GM19240 (cell line): Measurements from ENCODE around the gene KRT17.
"Not testable (repeated sequence)": the region's sequence is repeated elsewhere in the genome, so short reads cannot be mapped to it uniquely, and the experiment has no call there.

Experiments
- DNase-seq: peaks from one replicate; pipeline ENCODE4 v3.0.0; 2011; ENCODE audit warnings: low spot score; ENCODE audit not compliant: insufficient read length

KRT17 gene

GRCh38 chr17:41635121-41636097, 11.0 kb upstream of the KRT17 start:
- DNase-seq = no peak

DNA sequence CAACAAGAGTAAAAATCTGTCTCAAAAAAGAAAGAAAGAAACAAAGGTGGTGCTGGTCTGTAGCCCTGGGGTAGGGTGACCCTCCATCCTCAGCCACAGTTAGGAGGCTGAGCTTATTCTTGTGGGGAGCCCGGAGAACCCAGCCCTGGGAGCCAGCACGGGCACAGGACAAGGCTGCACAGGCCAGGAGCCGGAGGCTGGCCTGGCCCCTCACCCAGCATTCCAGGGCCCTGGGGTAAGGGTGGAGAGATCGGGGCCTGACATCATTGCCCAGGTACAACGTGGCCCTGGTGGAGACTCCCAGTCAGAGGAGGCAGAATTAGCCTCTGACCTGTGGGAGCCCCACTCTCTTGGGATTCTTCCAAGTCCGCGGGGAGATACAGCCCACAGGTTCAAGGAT, 10.3 kb upstream of the KRT17 start:
- DNase-seq = no peak

DNA sequence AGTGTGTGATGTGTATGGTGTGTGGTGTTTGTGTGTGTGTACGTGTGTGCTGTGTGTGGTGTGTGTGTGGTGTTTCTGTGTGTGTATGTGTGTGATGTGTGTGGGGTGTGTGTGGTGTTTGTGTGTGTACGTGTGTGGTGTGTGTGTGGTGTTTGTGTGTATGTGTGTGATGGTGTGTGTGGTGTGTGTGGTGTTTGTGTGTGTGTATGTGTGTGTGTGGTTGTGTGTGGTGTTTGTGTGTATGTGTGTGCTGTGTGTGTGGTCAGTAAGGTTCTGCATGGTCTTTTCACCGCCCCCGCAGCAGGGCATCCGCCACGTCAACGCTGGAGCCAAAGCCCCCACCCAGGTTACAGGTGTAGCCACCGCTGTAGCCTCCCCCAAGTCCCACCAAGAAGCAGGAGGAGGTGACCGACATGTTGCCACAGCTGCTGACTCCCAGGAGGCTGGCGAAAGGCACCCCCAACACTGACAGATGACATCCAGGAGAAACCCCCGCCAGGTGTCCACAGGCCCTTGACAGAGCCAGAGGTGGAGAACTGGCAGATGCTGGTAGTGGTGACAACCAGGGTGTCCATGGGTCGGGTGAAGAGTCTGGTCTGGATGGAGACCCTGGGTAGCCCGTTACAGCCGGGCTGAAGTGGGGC, 9.3 kb upstream of the KRT17 start:
- DNase-seq = no peak

GRCh38 chr17:41632482-41633105, 8.2 kb upstream of the KRT17 start:
- no peak for DNase-seq

DNA sequence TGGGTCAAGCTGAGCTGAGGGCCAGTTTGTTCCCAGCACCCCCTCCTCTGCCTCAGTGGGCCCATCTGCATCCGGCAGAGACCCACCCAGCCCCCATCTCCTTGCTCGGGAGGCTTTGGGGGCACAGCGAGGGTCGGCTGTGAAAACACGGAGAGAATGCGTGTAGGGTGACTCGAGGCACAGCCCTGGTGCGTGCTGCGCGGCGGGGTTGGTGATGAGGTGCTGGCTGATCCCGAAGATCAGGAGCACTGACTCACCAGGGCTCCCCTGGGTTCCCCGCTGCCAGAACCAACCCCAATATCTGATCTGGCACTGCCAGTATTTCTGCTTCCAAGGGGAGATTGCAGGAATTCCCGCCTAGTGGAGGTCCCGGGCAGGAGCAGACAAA, 7.5 kb upstream of the KRT17 start:
- no peak for DNase-seq

DNA sequence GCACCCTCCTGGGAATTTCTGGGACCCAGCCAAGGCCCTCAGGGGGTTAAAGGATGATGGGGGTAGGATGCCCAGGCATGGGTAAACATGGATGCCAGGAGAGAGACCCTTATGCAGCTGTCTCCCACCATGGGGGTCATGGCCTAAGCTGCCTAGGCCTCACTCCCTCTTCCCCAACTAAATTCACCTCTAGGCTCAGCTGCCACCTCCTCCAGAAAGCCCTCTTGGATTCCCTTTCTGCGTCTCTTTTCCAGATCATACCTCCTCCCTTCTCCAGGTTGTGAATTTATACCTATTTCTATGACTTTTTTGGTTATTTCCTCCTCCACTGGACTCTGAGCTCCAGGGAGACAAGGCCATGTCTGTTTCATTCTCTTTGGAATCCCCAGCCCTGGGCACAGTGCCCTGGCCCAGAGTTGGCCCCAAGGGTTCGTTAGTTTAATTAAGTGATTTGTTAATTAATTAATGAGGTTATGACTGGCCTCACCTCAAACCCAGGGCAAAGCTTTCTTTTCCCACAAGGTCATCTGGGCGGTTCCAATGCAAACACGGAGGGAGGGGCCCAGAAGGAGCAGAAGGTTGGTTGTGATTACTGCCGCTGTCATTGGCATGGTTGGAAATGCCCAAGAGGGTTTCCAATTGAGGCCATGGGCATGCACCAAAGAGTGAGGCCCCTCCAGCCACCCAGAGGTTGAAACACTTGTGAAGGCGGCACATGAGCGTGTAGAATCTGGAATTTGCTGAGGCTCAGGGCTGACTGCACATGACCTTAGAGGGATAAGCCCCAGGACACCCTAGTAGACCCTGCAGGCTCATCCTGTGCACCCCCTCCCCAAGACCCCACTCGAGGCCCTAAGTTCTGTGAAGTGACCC, 6.9 kb upstream of the KRT17 start:
- no peak for DNase-seq

GRCh38 chr17:41629826-41630670, 5.7 kb upstream of the KRT17 start:
- no peak for DNase-seq

- DNase-seq = no peak
These were observed 4.9 kb upstream of the KRT17 start for GRCh38 chr17:41629316-41629715.

- not testable (repeated sequence) for DNase-seq
These were observed 4.4 kb upstream of the KRT17 start for GRCh38 chr17:41628621-41629255.

DNA sequence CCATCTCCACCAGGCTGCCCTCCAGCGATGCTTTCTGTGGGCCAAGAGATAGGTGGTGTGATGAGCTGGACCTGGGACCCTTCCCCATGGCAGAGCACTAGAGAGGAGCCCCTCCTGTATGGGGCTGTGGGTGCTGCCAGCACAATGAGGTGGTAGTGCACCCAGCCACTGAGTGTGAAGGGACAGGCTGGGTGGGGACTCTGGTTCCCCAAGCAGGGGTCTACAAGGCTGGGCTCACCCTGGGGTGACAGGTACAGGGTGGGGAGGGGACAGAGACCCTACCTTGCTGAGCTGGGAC, 3.6 kb upstream of the KRT17 start:
- DNase-seq = not testable (repeated sequence)

- no peak for DNase-seq
These were observed 3.1 kb upstream of the KRT17 start for GRCh38 chr17:41627316-41628072.

DNA sequence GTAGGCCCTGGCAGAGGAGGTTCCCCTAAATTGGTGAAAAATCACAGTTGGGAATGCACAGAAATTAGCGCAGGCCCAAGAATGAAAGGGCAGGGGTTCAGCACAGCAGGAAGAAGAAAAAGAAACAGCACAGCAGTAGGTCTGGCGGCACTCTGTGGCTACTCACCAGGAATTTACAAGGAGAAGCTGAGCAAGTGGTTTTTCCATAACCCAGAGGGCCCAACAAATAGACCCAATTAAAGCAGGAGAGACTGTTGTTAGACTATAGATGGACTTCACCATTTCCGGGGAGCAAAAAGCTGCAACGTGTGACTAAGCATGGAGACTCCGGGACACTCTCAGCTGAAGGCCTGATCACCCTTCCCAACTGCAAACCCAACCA, 2.5 kb upstream of the KRT17 start:
- not testable (repeated sequence) for DNase-seq

GRCh38 chr17:41626028-41626913, 1.9 kb upstream of the KRT17 start:
- DNase-seq = not testable (repeated sequence)

GRCh38 chr17:41625602-41626001, 1.2 kb upstream of the KRT17 start:
- no peak for DNase-seq

- DNase-seq = not testable (repeated sequence)
These were observed 1.1 kb downstream of the KRT17 start for GRCh38 chr17:41623184-41623861.

DNA sequence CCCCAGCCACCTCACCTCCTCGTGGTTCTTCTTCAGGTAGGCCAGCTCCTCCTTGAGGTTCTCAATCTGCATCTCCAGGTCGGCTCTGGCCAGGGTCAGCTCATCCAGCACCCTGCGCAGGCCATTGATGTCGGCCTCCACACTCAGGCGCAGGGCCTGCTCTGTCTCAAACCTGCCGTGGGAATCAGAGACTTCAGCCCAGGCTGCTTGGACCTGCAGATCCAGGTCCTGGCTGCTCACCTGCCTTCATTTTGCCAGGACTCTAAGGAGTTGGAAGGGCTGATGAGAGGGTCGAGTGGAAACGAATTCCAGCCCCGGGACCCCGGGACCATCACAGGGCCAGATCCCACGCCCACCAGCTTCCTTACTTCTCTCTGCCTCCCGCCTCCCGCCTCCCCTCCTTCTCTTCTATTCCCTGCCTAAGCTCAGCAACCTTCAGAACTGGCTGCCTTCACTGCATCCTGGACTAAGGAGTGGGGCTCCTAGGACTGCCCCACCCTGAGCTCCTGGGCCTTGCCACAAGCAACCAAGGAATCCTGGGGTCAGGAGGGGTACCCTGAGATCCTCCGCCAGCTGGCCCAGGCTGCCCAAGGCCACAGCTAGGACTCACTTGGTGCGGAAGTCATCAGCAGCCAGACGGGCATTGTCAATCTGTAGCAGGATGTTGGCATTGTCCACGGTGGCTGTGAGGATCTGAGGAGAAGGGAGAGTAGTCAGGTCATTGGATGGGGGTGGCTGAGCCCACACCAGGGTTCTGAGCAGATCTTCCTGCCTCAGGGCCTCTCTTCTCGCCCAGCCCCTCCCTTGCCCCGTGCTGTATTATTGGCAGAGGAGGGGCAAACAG, 1.8 kb downstream of the KRT17 start:
- DNase-seq = not testable (repeated sequence)

DNA sequence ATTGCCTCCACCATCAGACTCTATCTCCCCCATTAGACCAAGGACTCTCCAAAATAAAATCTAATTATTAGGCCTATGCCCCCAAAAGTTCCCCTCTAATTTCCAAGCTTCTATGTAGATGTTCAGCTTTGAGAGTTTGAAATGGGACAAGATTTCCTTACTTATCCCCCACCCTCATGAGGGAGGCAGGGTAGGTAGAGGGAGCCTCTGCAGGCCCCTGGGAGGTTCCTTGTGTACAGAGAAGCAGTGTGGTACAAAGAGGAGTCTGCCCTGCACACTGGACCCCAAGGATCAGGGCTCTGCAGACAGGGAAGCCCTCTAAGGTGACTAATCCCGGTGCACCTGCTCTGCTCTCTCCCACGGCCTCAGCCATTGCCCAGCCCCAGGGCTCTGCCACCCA, 2.5 kb downstream of the KRT17 start:
- no peak for DNase-seq
